GM12878 (cell line): ENCODE results near the gene ETHE1. TPM values are rescaled to one million over a fixed set of nuclear protein-coding genes. Genes with fewer than 3 reads are reported as not detected.

ENCODE experiments used
- ATAC-seq: fragments of 200-7000 bp; cut with Tn5 transposase; 3 replicates; pipeline ENCODE4 v1.9.1; 2020; ENCODE audit warnings: mild to moderate bottlenecking, moderate library complexity
- BruUV-seq: library from RNA; stranded (reverse); fragments of 400-500 nt; replicated peaks from 2 replicates; lab custom pipeline; 2021; lab: Mats Ljungman, UMichigan
- CTCF ChIA-PET: fragments of 300-600 bp; sonication (Branson Sonifier 250); formaldehyde crosslinking; extraction: SDS; loops from one replicate; lab custom pipeline; 2021; ENCODE audit warnings: inconsistent platforms; lab: Yijun Ruan, JAX
- POLR2A ChIA-PET: fragments of 350-600 bp; formaldehyde crosslinking; extraction: SDS; loops from one replicate; lab custom pipeline; 2021; ENCODE audit warnings: inconsistent platforms; lab: Charles Lee
- RAD21 ChIA-PET: fragments of 300-600 bp; sonication (Branson Sonifier 250); formaldehyde crosslinking; loops from one replicate; lab custom pipeline; 2023; ENCODE audit warnings: antibody characterized with exemption; ENCODE audit not compliant: unreplicated experiment; lab: Charles Lee
- SMC1A ChIA-PET: fragments of 300-600 bp; sonication (Branson Sonifier 250); formaldehyde crosslinking; loops from one replicate; lab custom pipeline; 2023; ENCODE audit not compliant: unreplicated experiment, uncharacterized antibody; lab: Charles Lee
- DNase-seq: peaks from one replicate; pipeline ENCODE4 v3.0.0-alpha.2; 2011; ENCODE audit warnings: low read depth, low spot score
- FAIRE-seq: peaks from 3 replicates; lab custom pipeline; 2011; peaks lifted over from hg19 to GRCh38; lab: Jason Lieb, UNC
- H2AFZ ChIP-seq: 2 replicates; pipeline ENCODE4 v1.6.0; 2011; ENCODE audit warnings: low read depth, low read length, control low read depth; ENCODE audit not compliant: control insufficient read depth
- H3K27ac ChIP-seq: 2 replicates; pipeline ENCODE4 v1.5.1; 2011; ENCODE audit warnings: control low read depth; ENCODE audit not compliant: control insufficient read depth, insufficient read depth
- H3K27me3 ChIP-seq, 2 experiments: replicated peaks in 1 of 2; 2 replicates each; pipeline versions ENCODE4 v1.6.0 to v1.6.1; 2011; ENCODE audit warnings: low read length in 1 of 2; ENCODE audit not compliant: control insufficient read depth in 2 of 2, insufficient read depth in 2 of 2
- H3K36me3 ChIP-seq, 2 experiments: 2 replicates each; pipeline ENCODE4 v1.5.1; 2011; ENCODE audit warnings: low read length in 1 of 2; ENCODE audit not compliant: control insufficient read depth in 2 of 2, insufficient read depth in 2 of 2
- H3K4me1 ChIP-seq: 2 replicates; pipeline ENCODE4 v1.6.1; 2011; ENCODE audit warnings: mild to moderate bottlenecking, low read length, moderate library complexity, mixed read lengths; ENCODE audit not compliant: control insufficient read depth, insufficient read depth
- H3K4me2 ChIP-seq: 2 replicates; pipeline ENCODE4 v1.6.0; 2011; ENCODE audit warnings: control low read depth; ENCODE audit not compliant: control insufficient read depth, insufficient read depth
- H3K4me3 ChIP-seq: fragments of 200-600 bp; sonication (generic); 2 replicates; pipeline ENCODE4 v1.5.1; 2016
- H3K79me2 ChIP-seq: 2 replicates; pipeline ENCODE4 v1.6.0; 2011; ENCODE audit warnings: low read length; ENCODE audit not compliant: control insufficient read depth, insufficient read depth
- H3K9ac ChIP-seq: 2 replicates; pipeline ENCODE4 v1.8.0; 2011; ENCODE audit warnings: low read length, control low read depth, mixed read lengths; ENCODE audit not compliant: control insufficient read depth, insufficient read depth
- H3K9me3 ChIP-seq: replicated peaks from 3 replicates; pipeline ENCODE4 v1.5.1; 2011; ENCODE audit warnings: mild to moderate bottlenecking, low read length; ENCODE audit not compliant: control insufficient read depth, insufficient read depth
- H4K20me1 ChIP-seq: 2 replicates; pipeline ENCODE4 v1.6.0; 2011; ENCODE audit not compliant: control insufficient read depth, insufficient read depth
- BRCA1 ChIP-seq: IDR thresholded peaks from 2 replicates; pipeline ENCODE4 v1.6.1; 2011; ENCODE audit warnings: low read depth, low read length, improper control_type of control experiment
- CBX5 ChIP-seq: sonication (generic); IDR thresholded peaks from 2 replicates; pipeline ENCODE4 v1.6.1; 2016; ENCODE audit warnings: low read depth, moderate library complexity, mild to moderate bottlenecking, inconsistent platforms
- ESRRA ChIP-seq: IDR thresholded peaks from 2 replicates; pipeline ENCODE4 v1.6.1; 2012; ENCODE audit warnings: mild to moderate bottlenecking, low read length, improper control_type of control experiment
- FOXM1 ChIP-seq: IDR thresholded peaks from 2 replicates; pipeline ENCODE4 v1.6.1; 2012; ENCODE audit warnings: low read depth, mild to moderate bottlenecking, inconsistent platforms, low read length, moderate library complexity
- NR2C2 ChIP-seq: IDR thresholded peaks from 2 replicates; pipeline ENCODE4 v1.6.1; 2011; ENCODE audit warnings: borderline replicate concordance, low read depth; ENCODE audit not compliant: control insufficient read depth, insufficient read length
- PAX5 ChIP-seq: IDR thresholded peaks from 2 replicates; pipeline ENCODE4 v1.6.1; 2011; ENCODE audit warnings: low read depth, low read length, borderline replicate concordance
- RELB ChIP-seq: fragments of 450-650 bp; IDR thresholded peaks from 2 replicates; pipeline ENCODE4 v1.6.1; 2017; ENCODE audit warnings: low read depth, mild to moderate bottlenecking, moderate library complexity
- RUNX3 ChIP-seq: IDR thresholded peaks from 2 replicates; pipeline ENCODE4 v1.6.1; 2012; ENCODE audit warnings: low read length, inconsistent platforms
- TCF12 ChIP-seq: IDR thresholded peaks from 2 replicates; pipeline ENCODE4 v1.6.1; 2011; ENCODE audit warnings: low read depth, mild to moderate bottlenecking, low read length
- ZNF207 ChIP-seq: fragments of 450-650 bp; IDR thresholded peaks from 2 replicates; pipeline ENCODE4 v1.6.1; 2014; ENCODE audit warnings: antibody characterized with exemption, mild to moderate bottlenecking, borderline replicate concordance
- ZNF217 ChIP-seq: fragments of 450-650 bp; IDR thresholded peaks from 2 replicates; pipeline ENCODE4 v1.6.1; 2017; ENCODE audit warnings: antibody characterized with exemption, mild to moderate bottlenecking
- WGBS: methylation state at CpG from one replicate; pipeline ENCODE4 v1.1.6; 2016; ENCODE audit warnings: low lambda C conversion rate; ENCODE audit not compliant: insufficient replicate concordance, insufficient coverage; ENCODE audit errors: missing lambda C conversion rate; 5-methylcytosine and 5-hydroxymethylcytosine counted together
- in situ Hi-C: fragments of 300-500 bp; cut with MboI; formaldehyde crosslinking; loops from 9 replicates; pipeline ENCODE4 v1.14.3; 2018; ENCODE audit warnings: mixed read lengths
- intact Hi-C: fragments of 100-400 bp; cut with micrococcal nuclease; formaldehyde crosslinking; loops from one replicate; pipeline ENCODE4 v1.14.2; 2022; ENCODE audit not compliant: unreplicated experiment
- polyA plus RNA-seq, 11 experiments: library from polyadenylated mRNA; depleted of rRNA in 4 of 11; unstranded in 6 of 11; stranded (reverse) in 5 of 11; fragments of >200 nt; fragmentation: Nextera tagmentation in 4 of 11; fragmentation: Illumina TruSeq in 1 of 11; extraction: Ambion mirVana in 4 of 11; extraction: Trizol in 1 of 11; gene quantifications; 1 replicate in 1 of 11; 2 replicates in 10 of 11; pipeline versions ENCODE4 v1.2.1 to v1.2.3, GENCODE V29; 2011 to 2016; ENCODE audit warnings: inconsistent platforms in 2 of 11, missing spikeins in 2 of 11, low read depth in 1 of 11
- total RNA-seq, 4 experiments: library from RNA; depleted of rRNA in 3 of 4; stranded (reverse); fragments of >200 nt in 3 of 4; fragmentation: Illumina TruSeq in 1 of 4; extraction: Trizol in 1 of 4; gene quantifications; 2 replicates each; pipeline versions ENCODE4 v1.2.1 to v1.2.3, GENCODE V29; 2013 to 2021
- TF ChIP-seq, protein P1 (sequence below): IDR thresholded peaks from 2 replicates; pipeline ENCODE4 v1.6.1; 2012; ENCODE audit warnings: low read depth, low read length, improper control_type of control experiment
- TF ChIP-seq, protein P2 (sequence below): IDR thresholded peaks from 2 replicates; pipeline ENCODE4 v1.6.1; 2012; ENCODE audit warnings: low read length, inconsistent platforms
- TF ChIP-seq, protein P3 (sequence below): fragments of 150-350 bp; IDR thresholded peaks from 2 replicates; pipeline ENCODE4 v1.6.1; 2014; ENCODE audit warnings: mild to moderate bottlenecking, low read depth, low read length
- TF ChIP-seq, protein P4 (sequence below): IDR thresholded peaks from 2 replicates; pipeline ENCODE4 v1.6.1; 2011; ENCODE audit warnings: borderline replicate concordance, low read depth, mild to moderate bottlenecking, moderate library complexity, low read length; ENCODE audit not compliant: insufficient read depth, poor library complexity, severe bottlenecking

Gene ETHE1
- total and polyA plus RNA-seq, 10 of the 15 experiments (the other 5 are each of a cell fraction or from before 2014, with no cell fraction given): 22.1 to 155 (median 52.7) TPM

GRCh38 chr19:43489310-43489709, 37.7 kb downstream of the ETHE1 start:
- POLR2A ChIA-PET: interaction anchor here (0.6 kb wide), 1 partner anchor 13 kb away, joined by 4 read pairs; no protein-coding TSS in a partner anchor
- DNase-seq: peak; percentile 44
- SMC1A ChIA-PET: interaction anchor here (1.4 kb wide), 1 partner anchor 30 kb away, joined by 7 read pairs; no protein-coding TSS in a partner anchor

More at GRCh38 chr19:43489310-43489709, 37.7 kb downstream of the ETHE1 start:
- no peaks in the 10 kb centered on the region for H3K27me3 ChIP-seq
- H3K4me3 ChIP-seq: no peak overlapping the region
- H4K20me1 ChIP-seq: no peaks in the 10 kb centered on the region
- RAD21 ChIA-PET: no interaction called here
- no peaks in the 10 kb centered on the region for H3K4me1 ChIP-seq
- no peak overlapping the region for H3K9ac ChIP-seq
- no peak for FAIRE-seq
- H3K27ac ChIP-seq: no peak overlapping the region
- no peaks in the 10 kb centered on the region for H3K9me3 ChIP-seq
- H2AFZ ChIP-seq: no peak overlapping the region
- 0 out of 2 replicates have a peak, but pooled peaks have one; percentile 14 for TF ChIP-seq PAX5
- no peak for TF ChIP-seq FOXM1
- no peak for TF ChIP-seq RELB
- TF ChIP-seq, protein P1, sequence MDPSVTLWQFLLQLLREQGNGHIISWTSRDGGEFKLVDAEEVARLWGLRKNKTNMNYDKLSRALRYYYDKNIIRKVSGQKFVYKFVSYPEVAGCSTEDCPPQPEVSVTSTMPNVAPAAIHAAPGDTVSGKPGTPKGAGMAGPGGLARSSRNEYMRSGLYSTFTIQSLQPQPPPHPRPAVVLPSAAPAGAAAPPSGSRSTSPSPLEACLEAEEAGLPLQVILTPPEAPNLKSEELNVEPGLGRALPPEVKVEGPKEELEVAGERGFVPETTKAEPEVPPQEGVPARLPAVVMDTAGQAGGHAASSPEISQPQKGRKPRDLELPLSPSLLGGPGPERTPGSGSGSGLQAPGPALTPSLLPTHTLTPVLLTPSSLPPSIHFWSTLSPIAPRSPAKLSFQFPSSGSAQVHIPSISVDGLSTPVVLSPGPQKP: no peak
- TF ChIP-seq, protein P2, sequence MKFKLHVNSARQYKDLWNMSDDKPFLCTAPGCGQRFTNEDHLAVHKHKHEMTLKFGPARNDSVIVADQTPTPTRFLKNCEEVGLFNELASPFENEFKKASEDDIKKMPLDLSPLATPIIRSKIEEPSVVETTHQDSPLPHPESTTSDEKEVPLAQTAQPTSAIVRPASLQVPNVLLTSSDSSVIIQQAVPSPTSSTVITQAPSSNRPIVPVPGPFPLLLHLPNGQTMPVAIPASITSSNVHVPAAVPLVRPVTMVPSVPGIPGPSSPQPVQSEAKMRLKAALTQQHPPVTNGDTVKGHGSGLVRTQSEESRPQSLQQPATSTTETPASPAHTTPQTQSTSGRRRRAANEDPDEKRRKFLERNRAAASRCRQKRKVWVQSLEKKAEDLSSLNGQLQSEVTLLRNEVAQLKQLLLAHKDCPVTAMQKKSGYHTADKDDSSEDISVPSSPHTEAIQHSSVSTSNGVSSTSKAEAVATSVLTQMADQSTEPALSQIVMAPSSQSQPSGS: peak; percentile 44; the same call in 1 of the 2 replicates
- TF ChIP-seq, protein P3, sequence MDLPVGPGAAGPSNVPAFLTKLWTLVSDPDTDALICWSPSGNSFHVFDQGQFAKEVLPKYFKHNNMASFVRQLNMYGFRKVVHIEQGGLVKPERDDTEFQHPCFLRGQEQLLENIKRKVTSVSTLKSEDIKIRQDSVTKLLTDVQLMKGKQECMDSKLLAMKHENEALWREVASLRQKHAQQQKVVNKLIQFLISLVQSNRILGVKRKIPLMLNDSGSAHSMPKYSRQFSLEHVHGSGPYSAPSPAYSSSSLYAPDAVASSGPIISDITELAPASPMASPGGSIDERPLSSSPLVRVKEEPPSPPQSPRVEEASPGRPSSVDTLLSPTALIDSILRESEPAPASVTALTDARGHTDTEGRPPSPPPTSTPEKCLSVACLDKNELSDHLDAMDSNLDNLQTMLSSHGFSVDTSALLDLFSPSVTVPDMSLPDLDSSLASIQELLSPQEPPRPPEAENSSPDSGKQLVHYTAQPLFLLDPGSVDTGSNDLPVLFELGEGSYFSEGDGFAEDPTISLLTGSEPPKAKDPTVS: no peak
- TF ChIP-seq TCF12: 0 out of 2 replicates have a peak, but pooled peaks have one; percentile 19
- no peak for TF ChIP-seq NR2C2
- no peak for TF ChIP-seq CBX5
- no peak for TF ChIP-seq BRCA1
- peak; percentile 55 for TF ChIP-seq RUNX3
- no peak for TF ChIP-seq ZNF207
- no peak for TF ChIP-seq ZNF217
- TF ChIP-seq, protein P4, sequence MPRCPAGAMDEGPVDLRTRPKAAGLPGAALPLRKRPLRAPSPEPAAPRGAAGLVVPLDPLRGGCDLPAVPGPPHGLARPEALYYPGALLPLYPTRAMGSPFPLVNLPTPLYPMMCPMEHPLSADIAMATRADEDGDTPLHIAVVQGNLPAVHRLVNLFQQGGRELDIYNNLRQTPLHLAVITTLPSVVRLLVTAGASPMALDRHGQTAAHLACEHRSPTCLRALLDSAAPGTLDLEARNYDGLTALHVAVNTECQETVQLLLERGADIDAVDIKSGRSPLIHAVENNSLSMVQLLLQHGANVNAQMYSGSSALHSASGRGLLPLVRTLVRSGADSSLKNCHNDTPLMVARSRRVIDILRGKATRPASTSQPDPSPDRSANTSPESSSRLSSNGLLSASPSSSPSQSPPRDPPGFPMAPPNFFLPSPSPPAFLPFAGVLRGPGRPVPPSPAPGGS: peak; percentile 73
- TF ChIP-seq ESRRA: no peak
- TF ChIP-seq, all 136 proteins: peak for 5
- Histone ChIP-seq H3K4me2 (no peak overlapping the region), H3K79me2 (no peaks in the 10 kb centered on the region), H3K36me3 (no peaks in the 10 kb centered on the region)
- 1% methylated on average over 5 of the region's 5 CpGs for WGBS
- no peak for ATAC-seq
- intact Hi-C loops: no loop called here
- no TSS peak for BruUV-seq
- CTCF ChIA-PET: interaction anchor here (1.5 to 3.1 kb wide), 2 partner anchors 31 to 42 kb away, joined by 3 to 13 read pairs; no protein-coding TSS in a partner anchor
- in situ Hi-C loops: no loop called here
